ENCODE results near the gene AIF1. TPM values are rescaled to one million over a fixed set of nuclear protein-coding genes. Genes with fewer than 3 reads are reported as not detected.

Gene AIF1
- total RNA-seq, 2 experiments from 2014 or later = 240 to 253 TPM

GRCh38 chr6:31578184-31579118 lies 36.6 kb upstream of the AIF1 start:
- peak overlapping the region; percentile 93 for H3K27ac Mint-ChIP-seq
- intact Hi-C loops (cut with micrococcal nuclease) = no loop called here
- no peaks in the 10 kb centered on the region for H3K9me3 Mint-ChIP-seq
- H3K27me3 Mint-ChIP-seq = no peaks in the 10 kb centered on the region
- H3K4me1 Mint-ChIP-seq (ENCODE audit: low read depth) = peaks cover 47% of the 10 kb centered on the region
- ChIA-PET POLR2A (interaction anchor here (0.9 to 35.7 kb wide), 11 partner anchors 5 to 86 kb away, joined by 3 to 1181 read pairs (median 4); partner anchors contain the start of genes ATP6V1G2, DDX39B, GPANK1 and LST1), CTCF (interaction anchor here (1.5 to 56.2 kb wide), 3 partner anchors 14 to 83 kb away, joined by 3 to 2542 read pairs (median 2542); partner anchors contain the start of genes ATP6V1G2, DDX39B, LST1 and LTA)
- peaks cover 79% of the 10 kb centered on the region for H3K36me3 Mint-ChIP-seq (ENCODE audit: low read depth)
- ATAC-seq (no peak), DNase-seq (no peak)
- TF ChIP-seq, protein P1, sequence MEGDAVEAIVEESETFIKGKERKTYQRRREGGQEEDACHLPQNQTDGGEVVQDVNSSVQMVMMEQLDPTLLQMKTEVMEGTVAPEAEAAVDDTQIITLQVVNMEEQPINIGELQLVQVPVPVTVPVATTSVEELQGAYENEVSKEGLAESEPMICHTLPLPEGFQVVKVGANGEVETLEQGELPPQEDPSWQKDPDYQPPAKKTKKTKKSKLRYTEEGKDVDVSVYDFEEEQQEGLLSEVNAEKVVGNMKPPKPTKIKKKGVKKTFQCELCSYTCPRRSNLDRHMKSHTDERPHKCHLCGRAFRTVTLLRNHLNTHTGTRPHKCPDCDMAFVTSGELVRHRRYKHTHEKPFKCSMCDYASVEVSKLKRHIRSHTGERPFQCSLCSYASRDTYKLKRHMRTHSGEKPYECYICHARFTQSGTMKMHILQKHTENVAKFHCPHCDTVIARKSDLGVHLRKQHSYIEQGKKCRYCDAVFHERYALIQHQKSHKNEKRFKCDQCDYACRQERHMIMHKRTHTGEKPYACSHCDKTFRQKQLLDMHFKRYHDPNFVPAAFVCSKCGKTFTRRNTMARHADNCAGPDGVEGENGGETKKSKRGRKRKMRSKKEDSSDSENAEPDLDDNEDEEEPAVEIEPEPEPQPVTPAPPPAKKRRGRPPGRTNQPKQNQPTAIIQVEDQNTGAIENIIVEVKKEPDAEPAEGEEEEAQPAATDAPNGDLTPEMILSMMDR (IDR thresholded peaks at IDR 0.05) = no peak
- peak overlapping the region; percentile 96 for H3K4me3 Mint-ChIP-seq

GRCh38 chr6:31579119-31579505 lies 35.9 kb upstream of the AIF1 start:
- H3K36me3 Mint-ChIP-seq (ENCODE audit: low read depth) = peaks cover 74% of the 10 kb centered on the region
- DNase-seq (peak; percentile 49), ATAC-seq (no peak)
- POLR2A ChIA-PET = interaction anchor here (1.3 to 35.7 kb wide), 5 partner anchors 5 to 38 kb away, joined by 3 to 1181 read pairs (median 97); partner anchors contain the start of genes DDX39B, LST1, LTA and LTB
- TF ChIP-seq, protein P1 (IDR thresholded peaks at IDR 0.05) = no peak
- intact Hi-C loops (cut with micrococcal nuclease) = no loop called here
- peak overlapping the region; percentile 96 for H3K4me3 Mint-ChIP-seq
- H3K9me3 Mint-ChIP-seq = no peaks in the 10 kb centered on the region
- H3K27ac Mint-ChIP-seq = peak overlapping the region; percentile 93
- peaks cover 44% of the 10 kb centered on the region for H3K4me1 Mint-ChIP-seq (ENCODE audit: low read depth)
- CTCF ChIA-PET = interaction anchor here (38.9 to 56.2 kb wide), 2 partner anchors 13 to 18 kb away, joined by 2542 read pairs; partner anchors contain the start of genes ATP6V1G2, DDX39B, LST1 and LTA
- H3K27me3 Mint-ChIP-seq = no peaks in the 10 kb centered on the region

DNA sequence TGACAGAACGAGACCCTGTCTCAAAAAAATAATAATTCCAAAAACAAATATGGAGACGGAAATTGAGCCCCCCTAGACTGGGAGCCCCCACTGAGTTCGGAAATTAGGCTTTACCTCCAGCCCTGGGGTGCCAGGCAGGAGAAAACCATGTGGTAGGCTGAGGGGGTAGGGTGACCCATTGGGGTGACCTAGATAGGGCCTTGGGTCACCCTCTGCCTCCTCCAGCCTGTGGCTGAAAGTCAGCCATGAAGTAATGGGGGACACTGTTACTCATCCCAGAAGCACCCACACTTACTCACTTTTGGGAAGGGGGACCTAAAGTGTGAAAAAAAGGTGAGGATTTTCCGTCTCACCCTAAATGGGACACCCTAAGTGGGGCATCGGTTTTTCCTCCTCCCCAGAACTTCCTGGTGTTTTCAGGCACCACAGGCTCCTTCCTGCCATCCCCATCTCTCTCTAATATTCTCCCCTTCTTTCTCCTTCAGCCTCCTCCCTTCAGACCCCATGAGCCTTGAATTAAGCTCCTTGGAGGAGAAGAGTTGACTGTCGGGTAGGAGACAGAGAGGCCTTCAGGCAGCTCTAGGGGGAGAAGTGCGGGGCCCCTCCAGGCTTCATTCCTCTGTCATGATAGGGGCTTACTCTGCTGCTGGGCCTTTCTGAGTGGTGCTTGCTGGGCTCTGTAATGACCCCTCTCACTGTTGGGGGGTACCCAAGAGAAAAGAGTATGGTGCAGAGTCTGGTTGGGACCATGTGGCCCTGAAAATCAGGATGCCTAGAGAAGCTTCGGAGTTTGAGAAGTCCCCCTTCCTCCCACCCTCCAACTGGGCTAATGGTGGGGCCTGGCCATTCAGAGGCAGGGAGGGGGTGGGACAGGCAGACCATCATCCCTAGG lies 35.2 kb upstream of the AIF1 start:
- ChIA-PET POLR2A (interaction anchor here (0.7 to 35.7 kb wide), 10 partner anchors 4 to 84 kb away, joined by 3 to 1181 read pairs (median 4); partner anchors contain the start of genes DDX39B, LST1, LTA and LTB), CTCF (interaction anchor here (1.0 to 56.2 kb wide), 9 partner anchors 12 to 251 kb away, joined by 3 to 2542 read pairs (median 4); partner anchors contain the start of genes AIF1, APOM, ATP6V1G2 and DDX39B)
- DNase-seq (peak; percentile 58), ATAC-seq (peak; percentile 12)
- TF ChIP-seq, protein P1 (IDR thresholded peaks at IDR 0.05) = no peak
- Mint-ChIP-seq H3K27ac (peak overlapping the region; percentile 93), H3K9me3 (no peaks in the 10 kb centered on the region), H3K4me1 (ENCODE audit: low read depth) (peaks cover 43% of the 10 kb centered on the region), H3K36me3 (ENCODE audit: low read depth) (peaks cover 70% of the 10 kb centered on the region), H3K27me3 (no peaks in the 10 kb centered on the region), H3K4me3 (peak overlapping the region; percentile 96)
- intact Hi-C loops (cut with micrococcal nuclease) = loop anchor here (5.0 kb wide), 1 partner anchor 32 kb away; the partner anchor contains the start of genes ATP6V1G2 and NFKBIL1

DNA sequence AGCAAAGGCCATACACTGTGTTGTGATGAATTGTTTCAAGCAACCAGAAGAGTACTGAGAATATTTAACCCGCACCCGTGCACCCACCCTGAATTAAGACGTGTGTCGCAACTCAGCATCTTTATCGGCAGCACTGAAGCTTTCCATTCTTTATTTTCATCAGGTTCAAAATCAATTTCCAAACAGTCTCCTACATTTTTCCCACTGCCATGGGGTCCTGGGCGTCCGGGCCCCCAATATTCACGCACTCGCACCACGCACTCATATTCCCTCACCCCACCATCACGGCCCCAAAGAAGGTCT lies 34.6 kb upstream of the AIF1 start:
- TF ChIP-seq, protein P1 (IDR thresholded peaks at IDR 0.05) = no peak
- H3K9me3 Mint-ChIP-seq = no peaks in the 10 kb centered on the region
- no peaks in the 10 kb centered on the region for H3K27me3 Mint-ChIP-seq
- peak overlapping the region; percentile 93 for H3K27ac Mint-ChIP-seq
- H3K36me3 Mint-ChIP-seq (ENCODE audit: low read depth) = peaks cover 66% of the 10 kb centered on the region
- peaks cover 42% of the 10 kb centered on the region for H3K4me1 Mint-ChIP-seq (ENCODE audit: low read depth)
- POLR2A ChIA-PET = interaction anchor here (0.7 to 35.7 kb wide), 11 partner anchors 4 to 811 kb away, joined by 3 to 1181 read pairs (median 4); partner anchors contain the start of genes DDX39B, LST1, LTA and LTB
- H3K4me3 Mint-ChIP-seq = peak overlapping the region; percentile 96
- ATAC-seq (peak; percentile 5), DNase-seq (no peak)
- intact Hi-C loops (cut with micrococcal nuclease) = loop anchor here (5.0 kb wide), 1 partner anchor 33 kb away; the partner anchor contains the start of genes ATP6V1G2 and NFKBIL1
- CTCF ChIA-PET = interaction anchor here (1.0 to 56.2 kb wide), 9 partner anchors 12 to 250 kb away, joined by 3 to 2542 read pairs (median 4); partner anchors contain the start of genes AIF1, APOM, ATP6V1G2 and DDX39B
